WTC11 (cell line): ENCODE data around the gene LZIC. TPM values are rescaled to one million over a fixed set of nuclear protein-coding genes. Genes with fewer than 3 reads are reported as not detected.

Experiments used
- ATAC-seq: fragments of 200-7000 bp; cut with Tn5 transposase; 2 replicates; pipeline ENCODE4 v1.10.0; 2021; ENCODE audit warnings: mild to moderate bottlenecking, moderate library complexity
- CTCF ChIA-PET: fragments of 300-600 bp; sonication (Branson Sonifier 250); formaldehyde crosslinking; loops from one replicate; lab custom pipeline; 2021; ENCODE audit warnings: antibody characterized with exemption; lab: Charles Lee
- POLR2A ChIA-PET: fragments of 350-600 bp; sonication (Branson Sonifier 250); formaldehyde crosslinking; loops from one replicate; lab custom pipeline; 2021; ENCODE audit warnings: antibody characterized with exemption; lab: Charles Lee
- DNase-seq: peaks from one replicate; pipeline ENCODE4 v3.0.0; 2021; ENCODE audit warnings: low spot score
- H3K27ac Mint-ChIP-seq: 2 replicates; pipeline ENCODE4 v1.8.0; 2021; ENCODE audit warnings: mixed read lengths
- H3K27me3 Mint-ChIP-seq: 2 replicates; pipeline ENCODE4 v1.8.0; 2021; ENCODE audit warnings: low read depth, mild to moderate bottlenecking, moderate library complexity, mixed read lengths
- H3K36me3 Mint-ChIP-seq: 2 replicates; pipeline ENCODE4 v1.8.0; 2021; ENCODE audit warnings: mixed read lengths
- H3K4me1 Mint-ChIP-seq: 2 replicates; pipeline ENCODE4 v1.8.0; 2022; ENCODE audit warnings: mixed read lengths
- H3K4me3 Mint-ChIP-seq: 2 replicates; pipeline ENCODE4 v1.8.0; 2021; ENCODE audit warnings: mild to moderate bottlenecking, moderate library complexity, mixed read lengths
- H3K9me3 Mint-ChIP-seq: 2 replicates; pipeline ENCODE4 v1.8.0; 2021; ENCODE audit warnings: mixed read lengths
- ATF1 ChIP-seq: sonication (generic); formaldehyde crosslinking; IDR thresholded peaks from 2 replicates; pipeline ENCODE4 v1.8.1; 2023; ENCODE audit warnings: mild to moderate bottlenecking, moderate library complexity, missing genetic modification reagents
- CREM ChIP-seq: sonication (generic); formaldehyde crosslinking; IDR thresholded peaks from 2 replicates; pipeline ENCODE4 v1.8.1; 2022; ENCODE audit warnings: mild to moderate bottlenecking, missing genetic modification reagents, moderate library complexity
- IRF2 ChIP-seq: sonication (generic); formaldehyde crosslinking; IDR thresholded peaks from 2 replicates; pipeline ENCODE4 v1.8.0; 2022; ENCODE audit warnings: low read depth, missing genetic modification reagents, borderline replicate concordance
- JUN ChIP-seq: sonication (generic); formaldehyde crosslinking; IDR thresholded peaks from 2 replicates; pipeline ENCODE4 v1.8.0; 2023; ENCODE audit warnings: mild to moderate bottlenecking, missing genetic modification reagents
- TCF7 ChIP-seq: sonication (generic); formaldehyde crosslinking; IDR thresholded peaks from 2 replicates; pipeline ENCODE4 v1.8.0; 2022; ENCODE audit warnings: mild to moderate bottlenecking, low read depth, missing genetic modification reagents, moderate library complexity
- TEAD1 ChIP-seq: sonication (generic); formaldehyde crosslinking; IDR thresholded peaks from 2 replicates; pipeline ENCODE4 v1.8.0; 2022; ENCODE audit warnings: mild to moderate bottlenecking, missing genetic modification reagents
- ZBTB21 ChIP-seq: sonication (generic); formaldehyde crosslinking; IDR thresholded peaks from 2 replicates; pipeline ENCODE4 v1.8.1; 2023; ENCODE audit warnings: mild to moderate bottlenecking, missing genetic modification reagents, borderline replicate concordance
- ZNF121 ChIP-seq: sonication (generic); formaldehyde crosslinking; IDR thresholded peaks from 2 replicates; pipeline ENCODE4 v1.8.0; 2023; ENCODE audit warnings: missing genetic modification reagents
- ZNF416 ChIP-seq: fragments of 250-450 bp; sonication (Bioruptor Pico); IDR thresholded peaks from 2 replicates; pipeline ENCODE4 v1.9.0; 2021; ENCODE audit warnings: mild to moderate bottlenecking, inconsistent platforms
- ZNF671 ChIP-seq: fragments of 250-450 bp; sonication (Bioruptor Pico); IDR thresholded peaks from 2 replicates; pipeline ENCODE4 v1.8.0; 2021; ENCODE audit warnings: mild to moderate bottlenecking
- total RNA-seq: library from RNA; stranded (reverse); gene quantifications from 3 replicates; pipeline ENCODE4 v1.2.3, GENCODE V29; 2021
- TF ChIP-seq, protein P1 (sequence below): fragments of 200-600 bp; IDR thresholded peaks from 2 replicates; pipeline ENCODE4 v1.8.0; 2022; ENCODE audit warnings: antibody characterized with exemption
- TF ChIP-seq, protein P2 (sequence below): sonication (generic); formaldehyde crosslinking; conservative IDR thresholded peaks from 2 replicates; pipeline ENCODE4 v1.8.1; 2022; ENCODE audit warnings: mild to moderate bottlenecking, missing genetic modification reagents
- TF ChIP-seq, protein P3 (sequence below): sonication (generic); formaldehyde crosslinking; conservative IDR thresholded peaks from 2 replicates; pipeline ENCODE4 v1.8.1; 2023; ENCODE audit warnings: mild to moderate bottlenecking, low read depth, missing genetic modification reagents, moderate library complexity
- TF ChIP-seq, protein P4 (sequence below): fragments of 250-450 bp; sonication (Bioruptor Pico); IDR thresholded peaks from 2 replicates; pipeline ENCODE4 v1.8.0; 2021; ENCODE audit warnings: mild to moderate bottlenecking

LZIC gene
- total RNA-seq, 1 experiment from 2014 or later: 16.9 TPM

DNA sequence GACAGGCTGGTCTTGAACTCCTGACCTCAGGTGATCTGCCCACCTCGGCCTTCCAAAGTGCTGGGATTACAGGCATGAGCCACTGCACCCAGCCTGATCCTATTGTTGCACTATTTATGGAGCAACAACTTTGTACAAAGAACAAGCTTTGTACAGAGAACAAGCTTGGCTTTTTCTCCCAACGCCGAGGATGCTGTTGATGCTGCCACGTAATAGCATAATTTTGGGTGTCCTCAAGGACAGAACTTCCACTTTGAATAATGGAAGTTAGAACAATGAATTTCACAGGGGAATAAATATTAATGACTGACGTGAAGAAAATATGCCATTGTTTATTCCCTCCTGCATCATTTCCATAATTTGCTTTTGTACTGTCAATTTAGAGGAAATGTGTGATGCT lies 41.1 kb upstream of the LZIC start (continued):
- TF ChIP-seq, protein P1, sequence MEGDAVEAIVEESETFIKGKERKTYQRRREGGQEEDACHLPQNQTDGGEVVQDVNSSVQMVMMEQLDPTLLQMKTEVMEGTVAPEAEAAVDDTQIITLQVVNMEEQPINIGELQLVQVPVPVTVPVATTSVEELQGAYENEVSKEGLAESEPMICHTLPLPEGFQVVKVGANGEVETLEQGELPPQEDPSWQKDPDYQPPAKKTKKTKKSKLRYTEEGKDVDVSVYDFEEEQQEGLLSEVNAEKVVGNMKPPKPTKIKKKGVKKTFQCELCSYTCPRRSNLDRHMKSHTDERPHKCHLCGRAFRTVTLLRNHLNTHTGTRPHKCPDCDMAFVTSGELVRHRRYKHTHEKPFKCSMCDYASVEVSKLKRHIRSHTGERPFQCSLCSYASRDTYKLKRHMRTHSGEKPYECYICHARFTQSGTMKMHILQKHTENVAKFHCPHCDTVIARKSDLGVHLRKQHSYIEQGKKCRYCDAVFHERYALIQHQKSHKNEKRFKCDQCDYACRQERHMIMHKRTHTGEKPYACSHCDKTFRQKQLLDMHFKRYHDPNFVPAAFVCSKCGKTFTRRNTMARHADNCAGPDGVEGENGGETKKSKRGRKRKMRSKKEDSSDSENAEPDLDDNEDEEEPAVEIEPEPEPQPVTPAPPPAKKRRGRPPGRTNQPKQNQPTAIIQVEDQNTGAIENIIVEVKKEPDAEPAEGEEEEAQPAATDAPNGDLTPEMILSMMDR: no peak
- no peak for TF ChIP-seq IRF2
- TF ChIP-seq, all 79 proteins: peak for 0

DNA sequence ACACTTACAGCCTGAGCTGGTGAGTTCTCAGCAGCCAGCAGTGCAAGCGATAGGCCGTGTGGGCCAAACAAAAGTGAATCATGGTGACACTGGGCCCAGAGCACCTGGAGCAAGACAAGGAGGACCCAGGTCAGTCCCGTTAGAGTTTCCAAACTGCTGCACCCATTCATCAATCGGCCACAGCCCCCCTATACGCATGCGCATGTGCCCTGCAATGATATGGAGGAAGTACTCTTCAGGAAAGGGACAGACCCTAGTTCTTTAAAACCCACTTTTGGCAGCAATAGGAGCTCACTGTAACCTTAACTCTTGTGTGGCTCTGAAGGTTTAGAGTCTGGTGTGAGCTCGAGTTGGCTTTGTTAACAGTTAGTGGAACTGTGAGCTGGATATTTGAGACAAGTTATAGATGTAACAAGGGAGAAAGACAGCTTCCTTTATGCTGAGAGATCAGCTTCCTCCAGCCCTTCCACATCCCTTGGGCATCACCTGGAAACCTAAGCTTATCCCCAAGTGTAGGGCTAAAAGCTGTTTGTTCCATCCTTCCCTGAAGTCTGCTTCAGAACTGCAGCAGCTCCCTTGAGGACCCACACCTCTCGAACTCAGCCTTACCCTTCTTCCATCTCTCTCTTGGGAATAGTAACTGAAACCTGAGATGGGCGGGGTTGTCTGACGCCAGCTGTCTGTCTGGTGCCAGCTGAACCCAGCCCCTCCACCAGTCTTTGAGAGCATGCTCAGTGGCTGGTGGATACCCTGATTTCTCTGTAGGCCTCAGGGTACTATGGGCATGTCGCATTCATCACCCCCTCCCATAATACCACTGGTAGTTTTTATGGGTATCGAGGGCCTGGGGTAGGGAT lies 17.7 kb upstream of the LZIC start:
- peak; percentile 66 for DNase-seq
- CTCF ChIA-PET: interaction anchor here (0.7 to 1.7 kb wide), 6 partner anchors 8 to 192 kb away, joined by 3 to 18 read pairs (median 3); no protein-coding TSS in a partner anchor
- H3K4me1 Mint-ChIP-seq: peaks cover 10% of the 10 kb centered on the region
- H3K27ac Mint-ChIP-seq: peak overlapping the region; percentile 80
- H3K9me3 Mint-ChIP-seq: no peaks in the 10 kb centered on the region
- TF ChIP-seq ATF1 (no peak), ZNF416 (CRISPR knock-in tag) (no peak), ZNF121 (no peak), ZBTB21 (CRISPR knock-in tag) (no peak), CREM (peak; percentile 52; the same call in 1 of the 2 replicates)
- TF ChIP-seq, all 79 proteins: peak for 1
- Mint-ChIP-seq H3K27me3 (no peaks in the 10 kb centered on the region), H3K36me3 (no peaks in the 10 kb centered on the region), H3K4me3 (no peak overlapping the region)
- ATAC-seq: peak; percentile 99
- POLR2A ChIA-PET: interaction anchor here (0.6 to 1.0 kb wide), 2 partner anchors 10 to 959 kb away, joined by 3 to 4 read pairs; no protein-coding TSS in a partner anchor

DNA sequence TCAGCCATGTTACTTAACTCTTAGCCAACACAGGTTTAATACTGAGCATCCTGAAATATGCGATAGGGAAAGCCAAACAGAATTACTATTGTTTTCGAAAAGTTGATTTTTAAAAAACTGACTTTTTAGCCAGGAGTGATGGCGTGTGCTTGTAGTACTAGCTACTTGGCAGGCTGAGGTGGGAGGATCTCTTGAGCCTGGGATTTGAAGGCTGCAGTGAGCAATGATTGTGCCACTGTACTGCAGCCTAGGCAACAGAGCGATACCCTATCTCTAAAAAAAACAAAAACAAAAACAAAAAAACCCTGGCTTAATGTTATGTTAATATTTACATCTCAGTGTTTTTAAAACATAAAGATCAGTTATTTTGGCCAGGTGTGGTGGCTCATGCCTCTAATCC lies 16.8 kb upstream of the LZIC start:
- ATAC-seq: no peak
- ChIA-PET POLR2A (interaction anchor here (1.0 kb wide), 1 partner anchor 9 kb away, joined by 3 read pairs; no protein-coding TSS in a partner anchor), CTCF (interaction anchor here (1.7 kb wide), 1 partner anchor 9 kb away, joined by 18 read pairs; no protein-coding TSS in a partner anchor)
- Mint-ChIP-seq H3K9me3 (no peaks in the 10 kb centered on the region), H3K36me3 (no peaks in the 10 kb centered on the region)
- TF ChIP-seq, protein P2, sequence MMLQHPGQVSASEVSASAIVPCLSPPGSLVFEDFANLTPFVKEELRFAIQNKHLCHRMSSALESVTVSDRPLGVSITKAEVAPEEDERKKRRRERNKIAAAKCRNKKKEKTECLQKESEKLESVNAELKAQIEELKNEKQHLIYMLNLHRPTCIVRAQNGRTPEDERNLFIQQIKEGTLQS (CRISPR knock-in tag): no peak
- TF ChIP-seq ZNF416 (CRISPR knock-in tag) (no peak), CREM (no peak), ZNF671 (CRISPR knock-in tag) (no peak), JUN (CRISPR knock-in tag) (no peak), TEAD1 (CRISPR knock-in tag) (no peak), TCF7 (CRISPR knock-in tag) (no peak)
- TF ChIP-seq, protein P3, sequence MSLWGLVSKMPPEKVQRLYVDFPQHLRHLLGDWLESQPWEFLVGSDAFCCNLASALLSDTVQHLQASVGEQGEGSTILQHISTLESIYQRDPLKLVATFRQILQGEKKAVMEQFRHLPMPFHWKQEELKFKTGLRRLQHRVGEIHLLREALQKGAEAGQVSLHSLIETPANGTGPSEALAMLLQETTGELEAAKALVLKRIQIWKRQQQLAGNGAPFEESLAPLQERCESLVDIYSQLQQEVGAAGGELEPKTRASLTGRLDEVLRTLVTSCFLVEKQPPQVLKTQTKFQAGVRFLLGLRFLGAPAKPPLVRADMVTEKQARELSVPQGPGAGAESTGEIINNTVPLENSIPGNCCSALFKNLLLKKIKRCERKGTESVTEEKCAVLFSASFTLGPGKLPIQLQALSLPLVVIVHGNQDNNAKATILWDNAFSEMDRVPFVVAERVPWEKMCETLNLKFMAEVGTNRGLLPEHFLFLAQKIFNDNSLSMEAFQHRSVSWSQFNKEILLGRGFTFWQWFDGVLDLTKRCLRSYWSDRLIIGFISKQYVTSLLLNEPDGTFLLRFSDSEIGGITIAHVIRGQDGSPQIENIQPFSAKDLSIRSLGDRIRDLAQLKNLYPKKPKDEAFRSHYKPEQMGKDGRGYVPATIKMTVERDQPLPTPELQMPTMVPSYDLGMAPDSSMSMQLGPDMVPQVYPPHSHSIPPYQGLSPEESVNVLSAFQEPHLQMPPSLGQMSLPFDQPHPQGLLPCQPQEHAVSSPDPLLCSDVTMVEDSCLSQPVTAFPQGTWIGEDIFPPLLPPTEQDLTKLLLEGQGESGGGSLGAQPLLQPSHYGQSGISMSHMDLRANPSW: no peak
- TF ChIP-seq, protein P4, sequence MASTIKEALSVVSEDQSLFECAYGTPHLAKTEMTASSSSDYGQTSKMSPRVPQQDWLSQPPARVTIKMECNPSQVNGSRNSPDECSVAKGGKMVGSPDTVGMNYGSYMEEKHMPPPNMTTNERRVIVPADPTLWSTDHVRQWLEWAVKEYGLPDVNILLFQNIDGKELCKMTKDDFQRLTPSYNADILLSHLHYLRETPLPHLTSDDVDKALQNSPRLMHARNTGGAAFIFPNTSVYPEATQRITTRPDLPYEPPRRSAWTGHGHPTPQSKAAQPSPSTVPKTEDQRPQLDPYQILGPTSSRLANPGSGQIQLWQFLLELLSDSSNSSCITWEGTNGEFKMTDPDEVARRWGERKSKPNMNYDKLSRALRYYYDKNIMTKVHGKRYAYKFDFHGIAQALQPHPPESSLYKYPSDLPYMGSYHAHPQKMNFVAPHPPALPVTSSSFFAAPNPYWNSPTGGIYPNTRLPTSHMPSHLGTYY (CRISPR knock-in tag): no peak
- TF ChIP-seq, all 79 proteins: peak for 0
- H3K27me3 Mint-ChIP-seq: no peaks in the 10 kb centered on the region
- H3K4me3 Mint-ChIP-seq: no peak overlapping the region
- H3K27ac Mint-ChIP-seq: no peak overlapping the region
- peaks cover 10% of the 10 kb centered on the region for H3K4me1 Mint-ChIP-seq
- no peak for DNase-seq
